ENCODE measurements around the gene NEURL1B.
"Not testable (repeated sequence)": the region's sequence is repeated elsewhere in the genome, so short reads cannot be mapped to it uniquely, and the experiment has no call there.

NEURL1B gene

GRCh38 chr5:172647352-172648012, 6.4 kb downstream of the NEURL1B start:
- no peak overlapping the region for H3K27ac ChIP-seq
- TF ChIP-seq, protein P1, sequence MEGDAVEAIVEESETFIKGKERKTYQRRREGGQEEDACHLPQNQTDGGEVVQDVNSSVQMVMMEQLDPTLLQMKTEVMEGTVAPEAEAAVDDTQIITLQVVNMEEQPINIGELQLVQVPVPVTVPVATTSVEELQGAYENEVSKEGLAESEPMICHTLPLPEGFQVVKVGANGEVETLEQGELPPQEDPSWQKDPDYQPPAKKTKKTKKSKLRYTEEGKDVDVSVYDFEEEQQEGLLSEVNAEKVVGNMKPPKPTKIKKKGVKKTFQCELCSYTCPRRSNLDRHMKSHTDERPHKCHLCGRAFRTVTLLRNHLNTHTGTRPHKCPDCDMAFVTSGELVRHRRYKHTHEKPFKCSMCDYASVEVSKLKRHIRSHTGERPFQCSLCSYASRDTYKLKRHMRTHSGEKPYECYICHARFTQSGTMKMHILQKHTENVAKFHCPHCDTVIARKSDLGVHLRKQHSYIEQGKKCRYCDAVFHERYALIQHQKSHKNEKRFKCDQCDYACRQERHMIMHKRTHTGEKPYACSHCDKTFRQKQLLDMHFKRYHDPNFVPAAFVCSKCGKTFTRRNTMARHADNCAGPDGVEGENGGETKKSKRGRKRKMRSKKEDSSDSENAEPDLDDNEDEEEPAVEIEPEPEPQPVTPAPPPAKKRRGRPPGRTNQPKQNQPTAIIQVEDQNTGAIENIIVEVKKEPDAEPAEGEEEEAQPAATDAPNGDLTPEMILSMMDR (conservative IDR thresholded peaks at IDR 0.05), result no peak

GRCh38 chr5:172648013-172648381, 6.9 kb downstream of the NEURL1B start:
- H3K27ac ChIP-seq, result no peak overlapping the region

DNA sequence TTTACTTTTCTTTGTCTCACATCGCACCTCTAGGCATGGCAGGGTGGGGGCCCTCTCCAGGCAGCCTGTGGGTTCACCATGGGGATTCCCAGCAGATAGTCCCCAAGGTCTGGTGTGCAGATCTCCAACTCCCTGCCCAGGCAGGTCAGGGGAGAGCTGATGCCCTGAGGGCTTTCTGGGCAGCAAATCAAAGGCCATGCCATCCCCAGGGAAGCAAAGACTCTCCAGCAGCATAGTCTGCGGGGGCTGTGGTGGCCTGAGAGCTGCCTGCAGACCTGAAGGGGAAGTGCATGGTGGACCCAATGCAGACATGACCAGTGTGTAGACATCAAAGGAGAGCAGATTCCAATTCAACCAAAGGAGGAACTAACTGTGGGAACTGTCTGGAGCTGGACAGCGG, 7.7 kb downstream of the NEURL1B start:
- no peak overlapping the region for H3K27ac ChIP-seq
- TF ChIP-seq, protein P1 (conservative IDR thresholded peaks at IDR 0.05), result no peak

More at GRCh38 chr5:172648013-172648381, 6.9 kb downstream of the NEURL1B start:
- TF ChIP-seq, protein P1 (conservative IDR thresholded peaks at IDR 0.05), result no peak

- not testable (repeated sequence) for H3K27ac ChIP-seq
These were observed 15.4 kb downstream of the NEURL1B start for GRCh38 chr5:172656496-172656895.

DNA sequence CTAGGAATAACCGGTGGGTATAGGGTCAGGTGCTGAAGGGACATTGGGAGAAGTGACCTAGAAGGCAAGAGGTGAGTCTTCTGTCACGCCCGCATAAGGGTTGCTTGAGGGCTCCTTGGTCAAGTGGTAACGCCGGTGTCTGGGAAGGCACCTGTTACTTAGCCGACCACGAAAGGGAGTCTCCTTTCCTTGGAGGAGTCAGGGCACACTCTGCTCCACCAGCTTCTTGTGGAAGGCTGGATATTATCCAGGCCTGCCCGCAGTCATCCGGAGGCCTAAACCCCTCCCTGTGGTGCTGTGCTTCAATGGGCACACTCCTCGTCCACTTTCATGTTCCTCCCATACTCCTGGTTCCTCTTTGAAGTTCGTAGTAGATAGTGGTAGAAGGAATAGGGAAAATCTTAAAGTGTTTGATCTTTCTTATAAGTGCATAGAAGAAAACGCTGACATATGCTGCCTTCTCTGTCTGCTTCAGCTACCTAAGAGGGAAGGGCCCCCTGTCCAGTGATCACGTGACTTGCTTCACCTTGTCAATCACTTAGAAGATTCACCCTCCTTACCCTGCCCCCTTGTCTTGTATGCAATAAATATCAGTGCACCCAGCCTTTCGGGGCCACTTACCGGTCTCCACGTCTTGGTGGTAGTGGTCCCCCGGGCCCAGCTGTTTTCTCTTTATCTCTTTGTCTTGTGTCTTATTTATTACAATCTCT, 16.6 kb downstream of the NEURL1B start:
- H3K27ac ChIP-seq, result not testable (repeated sequence)

DNA sequence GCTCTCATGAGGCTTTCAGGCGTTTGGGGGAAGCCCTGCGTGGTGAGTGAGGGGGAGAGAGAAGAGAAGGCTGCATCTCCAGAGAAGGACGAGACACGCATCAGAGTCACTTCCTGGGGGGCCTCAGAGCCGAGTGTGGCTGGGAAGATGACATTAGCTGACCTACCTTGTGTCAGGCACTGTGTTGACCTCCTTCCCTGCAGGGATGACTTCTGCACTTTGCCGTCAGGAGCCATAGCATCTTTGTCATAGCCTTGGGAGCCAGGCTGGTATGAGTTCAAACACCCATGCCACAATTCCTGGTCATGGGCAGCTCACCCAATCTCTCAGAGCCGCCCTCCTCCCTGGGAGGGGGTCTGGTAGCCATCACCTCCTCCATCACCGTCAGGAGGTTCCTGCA, 17.3 kb downstream of the NEURL1B start:
- H3K27ac ChIP-seq, result peak overlapping the region; percentile 55
- TF ChIP-seq, protein P1 (conservative IDR thresholded peaks at IDR 0.05), result no peak

- TF ChIP-seq, protein P1 (conservative IDR thresholded peaks at IDR 0.05), result no peak
- H3K27ac ChIP-seq, result peak overlapping the region; percentile 55
These were observed 18.0 kb downstream of the NEURL1B start for GRCh38 chr5:172658961-172659501.

GRCh38 chr5:172659570-172659908, 18.5 kb downstream of the NEURL1B start:
- TF ChIP-seq, protein P1 (conservative IDR thresholded peaks at IDR 0.05), result no peak
- H3K27ac ChIP-seq, result peak overlapping the region; percentile 55

Data from VCaP (cell line).